Raji (cell line): ENCODE measurements around the gene OPCML.

ENCODE experiments used
- POLR2A ChIP-seq: IDR thresholded peaks from 2 replicates; pipeline ENCODE4 v1.6.1; 2011; ENCODE audit warnings: low read depth, low read length, control low read depth; ENCODE audit not compliant: insufficient read depth

The OPCML gene

GRCh38 chr11:133197425-133197824 is 334.9 kb downstream of the OPCML start:
- TF ChIP-seq POLR2A, result no peak

- TF ChIP-seq POLR2A, result no peak
Observed at GRCh38 chr11:133191931-133192330, 340.4 kb downstream of the OPCML start.

GRCh38 chr11:133181667-133182066 is 350.6 kb downstream of the OPCML start:
- TF ChIP-seq POLR2A, result no peak

GRCh38 chr11:133181066-133181465 is 351.2 kb downstream of the OPCML start:
- TF ChIP-seq POLR2A, result no peak

- TF ChIP-seq POLR2A, result no peak
Observed at GRCh38 chr11:133180201-133180600, 352.1 kb downstream of the OPCML start.

GRCh38 chr11:133176748-133177147 is 355.6 kb downstream of the OPCML start:
- TF ChIP-seq POLR2A, result no peak

- TF ChIP-seq POLR2A, result no peak
Observed at GRCh38 chr11:133175103-133175502, 357.2 kb downstream of the OPCML start.

- TF ChIP-seq POLR2A, result no peak
Observed at GRCh38 chr11:133173810-133174412, 358.4 kb downstream of the OPCML start.

- no peak for TF ChIP-seq POLR2A
Observed at GRCh38 chr11:133172349-133172748, 360.0 kb downstream of the OPCML start.

GRCh38 chr11:133171374-133171773 is 360.9 kb downstream of the OPCML start:
- no peak for TF ChIP-seq POLR2A

- TF ChIP-seq POLR2A, result no peak
Observed at GRCh38 chr11:133168016-133168415, 364.3 kb downstream of the OPCML start.

- TF ChIP-seq POLR2A, result no peak
Observed at GRCh38 chr11:133166662-133167061, 365.6 kb downstream of the OPCML start.

- TF ChIP-seq POLR2A, result no peak
Observed at GRCh38 chr11:133164986-133165385, 367.3 kb downstream of the OPCML start.

GRCh38 chr11:133163463-133164419 is 368.6 kb downstream of the OPCML start:
- no peak for TF ChIP-seq POLR2A

- TF ChIP-seq POLR2A, result no peak
Observed at GRCh38 chr11:133162227-133162626, 370.1 kb downstream of the OPCML start.

GRCh38 chr11:133160754-133161153 is 371.5 kb downstream of the OPCML start:
- TF ChIP-seq POLR2A, result no peak
